Kidney (tissue), 14 donors: ENCODE data around the gene KCNIP3. TPM values are rescaled to one million over a fixed set of nuclear protein-coding genes. Genes with fewer than 3 reads are reported as not detected.
"Not testable (repeated sequence)": the region's sequence is repeated elsewhere in the genome, so short reads cannot be mapped to it uniquely, and the experiment has no call there.

Experiments
- DNase-seq, 5 donors: peaks; one replicate each; pipeline ENCODE4 v3.0.0-alpha.2; 2013 to 2020
- FAIRE-seq: peaks from 2 replicates; lab custom pipeline; 2012; peaks lifted over from hg19 to GRCh38; lab: Jason Lieb, UNC
- H3K27ac ChIP-seq, 2 donors: one replicate each; pipeline ENCODE4 v1.7.0; 2013; ENCODE audit warnings: low read depth in 2 of 2, low read length in 2 of 2, inconsistent platforms in 1 of 2
- H3K27me3 ChIP-seq: one replicate; pipeline ENCODE4 v1.7.1; 2013; ENCODE audit warnings: low read length, inconsistent platforms; ENCODE audit not compliant: control insufficient read depth, insufficient read depth
- H3K36me3 ChIP-seq, 3 donors: one replicate each; pipeline versions ENCODE4 v1.7.0 to v1.7.1; 2013; ENCODE audit warnings: low read length in 3 of 3, control low read depth in 1 of 3, inconsistent platforms in 1 of 3; ENCODE audit not compliant: insufficient read depth in 3 of 3, control insufficient read depth in 2 of 3
- H3K4me1 ChIP-seq, 3 donors: one replicate each; pipeline versions ENCODE4 v1.7.0 to v1.7.1; 2013; ENCODE audit warnings: low read length in 3 of 3, inconsistent platforms in 1 of 3, low read depth in 1 of 3; ENCODE audit not compliant: control insufficient read depth in 2 of 3, insufficient read depth in 2 of 3
- H3K4me3 ChIP-seq, 3 donors: one replicate each; pipeline versions ENCODE4 v1.7.0 to v1.8.1; 2013; ENCODE audit warnings: low read length in 3 of 3, control low read depth in 1 of 3, inconsistent platforms in 1 of 3
- H3K9ac ChIP-seq, 3 donors: one replicate each; pipeline versions ENCODE4 v1.7.0 to v1.7.1; 2013; ENCODE audit warnings: low read length in 3 of 3, control low read depth in 1 of 3, inconsistent platforms in 1 of 3
- H3K9me3 ChIP-seq, 3 donors: one replicate each; pipeline versions ENCODE4 v1.7.0 to v1.7.1; 2013; ENCODE audit warnings: low read length in 3 of 3, control low read depth in 1 of 3, inconsistent platforms in 1 of 3; ENCODE audit not compliant: control insufficient read depth in 2 of 3, insufficient read depth in 1 of 3
- intact Hi-C: fragments of 100-400 bp; cut with DNase I; formaldehyde crosslinking; loops from one replicate; pipeline ENCODE4 v1.11.1; 2022
- polyA plus RNA-seq: library from polyadenylated mRNA; stranded (reverse); fragments of 350-450 nt; fragmentation: Illumina TruSeq; extraction: RNeasy Lipid Tissue Mini Kit (QIAGEN cat#74804); gene quantifications from one replicate; pipeline ENCODE4 v1.2.3, GENCODE V29; 2014; ENCODE audit warnings: low read depth, low replicate concordance; ENCODE audit not compliant: insufficient read depth
- total RNA-seq: library from RNA; stranded (reverse); fragmentation: NEBNext Ultra II Directional; extraction: Animal tissue kit (Norgen Biotek cat#: 25700); gene quantifications from one replicate; pipeline ENCODE4 v1.2.1, GENCODE V29; 2021
- TF ChIP-seq, protein P1 (sequence below): IDR thresholded peaks from 3 replicates; pipeline ENCODE4 v1.5.1; 2012; ENCODE audit warnings: mild to moderate bottlenecking, moderate library complexity, borderline replicate concordance; ENCODE audit not compliant: insufficient read depth; ENCODE audit errors: extremely low read depth
- donor health status: control.
- donor health status: control.
- donor health status: control.
- donor health status: control.
- donor health status: control.
- donor health status: DM: yes; HTN: yes; CAD: no.
- donor health status: Normal renal cell carcinoma (clear cell type).

Gene KCNIP3
- total and polyA plus RNA-seq, 2 donors from 2014 or later: 14.8 to 27.6 TPM

DNA sequence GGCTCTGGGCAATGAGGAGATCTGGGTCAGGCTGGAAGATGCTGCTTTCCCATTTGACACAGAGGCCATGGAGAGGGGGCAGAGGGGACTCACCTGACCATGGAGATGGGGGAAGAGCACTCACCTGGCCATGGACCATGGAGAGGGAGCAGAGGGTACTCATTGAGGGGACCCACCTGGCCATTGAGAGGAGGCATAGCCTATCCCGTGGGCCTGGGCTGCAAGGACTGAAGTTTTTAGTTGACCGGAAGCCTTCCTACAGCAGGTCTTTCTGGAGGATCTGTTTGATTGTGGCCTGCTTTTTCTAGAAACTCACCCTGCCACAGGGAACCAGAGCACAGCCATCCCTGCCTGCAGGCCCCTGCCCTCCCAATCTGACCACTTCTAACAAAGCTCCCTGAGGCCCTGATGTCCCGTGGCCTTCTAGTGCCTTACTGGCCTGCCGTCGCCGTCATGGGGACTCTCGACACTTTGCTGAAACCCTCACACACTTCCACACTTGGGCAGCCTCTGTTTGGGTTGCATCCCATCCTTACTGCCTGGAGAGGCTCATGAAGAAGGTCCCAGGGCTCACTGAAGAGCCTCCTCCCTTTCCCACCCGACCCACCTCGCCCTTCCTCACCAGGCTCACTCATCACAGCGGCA is 28.0 kb upstream of the KCNIP3 start:
- H3K9me3 ChIP-seq: no peaks in the 10 kb centered on the region
- FAIRE-seq: no peak
- H3K27ac ChIP-seq: no peak overlapping the region
- intact Hi-C loops: no loop called here
- no peaks in the 10 kb centered on the region for H3K27me3 ChIP-seq
- no peaks in the 10 kb centered on the region for H3K36me3 ChIP-seq
- no peak overlapping the region for H3K4me3 ChIP-seq
- H3K4me1 ChIP-seq: peaks cover 0 to 4% (median 0%) of the 10 kb centered on the region in 3 donors
- TF ChIP-seq, protein P1, sequence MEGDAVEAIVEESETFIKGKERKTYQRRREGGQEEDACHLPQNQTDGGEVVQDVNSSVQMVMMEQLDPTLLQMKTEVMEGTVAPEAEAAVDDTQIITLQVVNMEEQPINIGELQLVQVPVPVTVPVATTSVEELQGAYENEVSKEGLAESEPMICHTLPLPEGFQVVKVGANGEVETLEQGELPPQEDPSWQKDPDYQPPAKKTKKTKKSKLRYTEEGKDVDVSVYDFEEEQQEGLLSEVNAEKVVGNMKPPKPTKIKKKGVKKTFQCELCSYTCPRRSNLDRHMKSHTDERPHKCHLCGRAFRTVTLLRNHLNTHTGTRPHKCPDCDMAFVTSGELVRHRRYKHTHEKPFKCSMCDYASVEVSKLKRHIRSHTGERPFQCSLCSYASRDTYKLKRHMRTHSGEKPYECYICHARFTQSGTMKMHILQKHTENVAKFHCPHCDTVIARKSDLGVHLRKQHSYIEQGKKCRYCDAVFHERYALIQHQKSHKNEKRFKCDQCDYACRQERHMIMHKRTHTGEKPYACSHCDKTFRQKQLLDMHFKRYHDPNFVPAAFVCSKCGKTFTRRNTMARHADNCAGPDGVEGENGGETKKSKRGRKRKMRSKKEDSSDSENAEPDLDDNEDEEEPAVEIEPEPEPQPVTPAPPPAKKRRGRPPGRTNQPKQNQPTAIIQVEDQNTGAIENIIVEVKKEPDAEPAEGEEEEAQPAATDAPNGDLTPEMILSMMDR: no peak
- peak in 2 of 5 donors; percentile 18 to 51 for DNase-seq
- no peak overlapping the region for H3K9ac ChIP-seq

DNA sequence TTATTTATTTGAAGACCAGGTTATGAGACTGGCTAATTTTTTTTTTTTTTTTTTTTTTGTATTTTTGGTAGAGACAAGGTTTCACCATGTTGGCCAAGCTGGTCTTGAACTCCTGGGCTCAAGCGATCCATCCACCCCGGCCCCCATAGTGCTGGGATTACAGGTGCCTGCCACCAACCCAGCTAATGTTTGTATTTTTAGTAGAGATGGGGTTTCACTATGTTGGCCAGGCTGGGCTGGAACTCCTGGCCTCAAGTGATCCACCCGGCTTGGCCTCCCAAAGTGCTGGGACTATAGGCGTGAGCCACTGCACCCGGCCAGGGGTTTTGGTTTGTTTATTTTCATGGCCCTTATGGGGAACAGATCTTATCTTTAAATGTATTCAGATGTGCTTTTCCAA is 27.4 kb upstream of the KCNIP3 start:
- FAIRE-seq, H3K36me3 ChIP-seq, H3K9ac ChIP-seq, DNase-seq, H3K4me3 ChIP-seq, H3K9me3 ChIP-seq, H3K27ac ChIP-seq, intact Hi-C loops, H3K27me3 ChIP-seq, H3K4me1 ChIP-seq: not testable (repeated sequence)

DNA sequence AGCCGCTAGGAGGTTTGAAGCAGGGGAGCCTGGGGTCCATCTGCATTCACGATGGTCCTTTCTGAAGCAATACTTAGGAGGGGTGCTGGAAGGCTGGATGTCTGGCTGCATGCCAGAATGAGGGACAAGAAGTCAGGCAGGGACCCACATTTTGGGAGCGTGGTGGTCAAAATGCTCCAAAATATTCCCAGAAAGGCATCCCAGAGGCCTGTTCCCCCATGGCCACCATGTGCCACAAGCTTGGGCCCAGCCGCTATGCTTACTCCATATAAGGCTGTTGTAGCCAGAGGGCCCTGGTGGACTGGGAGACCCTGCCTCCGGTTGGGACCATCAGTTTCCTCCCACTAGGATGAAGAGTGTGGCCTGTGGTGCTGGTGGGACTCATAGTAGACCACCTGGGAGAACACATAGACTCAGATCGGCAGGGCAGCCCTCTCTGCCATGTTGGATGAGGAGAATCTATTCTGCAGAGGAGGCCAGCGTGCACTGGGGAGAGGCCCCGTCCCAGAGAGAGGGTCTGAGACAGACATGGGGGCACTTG is 26.5 kb upstream of the KCNIP3 start:
- Histone ChIP-seq H3K36me3 (no peaks in the 10 kb centered on the region), H3K4me1 (peaks cover 0 to 7% (median 0%) of the 10 kb centered on the region in 3 donors), H3K27ac (no peak overlapping the region), H3K9me3 (no peaks in the 10 kb centered on the region), H3K27me3 (no peaks in the 10 kb centered on the region), H3K4me3 (no peak overlapping the region), H3K9ac (no peak overlapping the region)
- DNase-seq: peak in 2 of 5 donors; percentile 23 to 53
- intact Hi-C loops: no loop called here
- FAIRE-seq: no peak
- TF ChIP-seq, protein P1: no peak

DNA sequence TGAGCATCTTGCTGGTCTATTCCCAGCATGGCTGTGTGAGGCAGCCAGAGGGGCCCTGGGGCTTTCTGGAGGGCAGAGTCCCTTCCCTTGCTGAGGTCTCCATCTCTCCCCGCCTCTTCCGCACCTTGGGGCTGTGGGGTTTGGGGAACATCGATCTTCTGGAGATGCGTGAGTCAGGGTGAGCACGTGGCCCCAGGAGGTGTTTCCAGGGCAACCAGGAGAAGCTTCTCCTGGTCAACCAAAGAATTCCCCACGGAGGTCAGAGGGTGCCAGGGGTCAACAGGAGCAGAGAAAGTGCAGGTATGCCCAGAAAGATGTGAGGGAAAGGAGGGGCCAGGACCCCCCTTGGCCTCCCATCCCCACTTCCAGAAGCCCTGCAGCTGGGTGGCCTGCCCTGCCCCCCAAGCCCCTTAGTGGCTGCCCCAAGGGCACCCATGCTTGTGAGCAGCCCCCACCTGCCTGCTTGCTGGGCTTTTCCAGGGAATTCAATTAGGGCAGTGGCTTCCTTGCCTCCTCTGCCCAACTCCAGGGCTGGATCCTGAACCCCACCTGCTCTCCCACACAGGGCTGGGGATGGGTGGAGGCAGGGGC is 25.7 kb upstream of the KCNIP3 start:
- intact Hi-C loops: no loop called here
- FAIRE-seq: no peak
- no peaks in the 10 kb centered on the region for H3K36me3 ChIP-seq
- DNase-seq: peak in 2 of 5 donors; percentile 38 to 42
- no peaks in the 10 kb centered on the region for H3K27me3 ChIP-seq
- no peak overlapping the region for H3K4me3 ChIP-seq
- peaks cover 0 to 7% (median 0%) of the 10 kb centered on the region in 3 donors for H3K4me1 ChIP-seq
- TF ChIP-seq, protein P1: no peak
- no peak overlapping the region for H3K9ac ChIP-seq
- H3K9me3 ChIP-seq: no peaks in the 10 kb centered on the region
- H3K27ac ChIP-seq: no peak overlapping the region
